Panc1 (cell line): ENCODE data around the gene PSTPIP1. TPM values are rescaled to one million over a fixed set of nuclear protein-coding genes. Genes with fewer than 3 reads are reported as not detected.

Source experiments
- ATAC-seq: fragments of 200-7000 bp; cut with Tn5 transposase; 2 replicates; pipeline ENCODE4 v1.9.1; 2020; ENCODE audit warnings: mild to moderate bottlenecking, moderate library complexity
- BruUV-seq: library from RNA; stranded (reverse); fragments of 400-500 nt; replicated peaks from 2 replicates; lab custom pipeline; 2021; lab: Mats Ljungman, UMichigan
- CTCF ChIA-PET: fragments of 300-600 bp; sonication (Branson Sonifier 250); formaldehyde crosslinking; loops from one replicate; lab custom pipeline; 2022; ENCODE audit warnings: antibody characterized with exemption; lab: Charles Lee
- POLR2A ChIA-PET: fragments of 300-600 bp; sonication (Branson Sonifier 250); formaldehyde crosslinking; loops from one replicate; lab custom pipeline; 2022; ENCODE audit warnings: antibody characterized with exemption; lab: Charles Lee
- DNase-seq: peaks from one replicate; pipeline ENCODE4 v3.0.0-alpha.2; 2010; ENCODE audit warnings: low read depth, low spot score
- H3K27ac ChIP-seq: 2 replicates; pipeline ENCODE4 v1.5.1; 2011; ENCODE audit warnings: mild to moderate bottlenecking, low read length, inconsistent platforms
- H3K27me3 ChIP-seq: fragments of 200-500 bp; sonication (Bioruptor generic); 2 replicates; pipeline ENCODE4 v1.6.0; 2014; ENCODE audit warnings: low read length, inconsistent platforms; ENCODE audit not compliant: control insufficient read depth, insufficient read depth
- H3K36me3 ChIP-seq: fragments of 200-500 bp; sonication (Bioruptor generic); 2 replicates; pipeline ENCODE4 v1.5.1; 2014; ENCODE audit warnings: inconsistent platforms, mild to moderate bottlenecking, low read length, moderate library complexity; ENCODE audit not compliant: control insufficient read depth, insufficient read depth
- H3K4me1 ChIP-seq: 2 replicates; pipeline ENCODE4 v1.5.1; 2011; ENCODE audit warnings: inconsistent platforms, mild to moderate bottlenecking, low read length, moderate library complexity; ENCODE audit not compliant: control insufficient read depth, insufficient read depth
- H3K4me3 ChIP-seq, 2 experiments: 2 replicates each; pipeline ENCODE4 v1.5.1; 2011 to 2012; ENCODE audit warnings: low read depth in 2 of 2, low read length in 2 of 2, mild to moderate bottlenecking in 2 of 2, inconsistent platforms in 1 of 2, moderate library complexity in 1 of 2
- H3K9me3 ChIP-seq: fragments of 200-500 bp; sonication (Bioruptor generic); 2 replicates; pipeline ENCODE4 v1.5.1; 2014; ENCODE audit warnings: low read depth, mild to moderate bottlenecking, inconsistent platforms, low read length, moderate library complexity; ENCODE audit not compliant: control insufficient read depth, insufficient read depth
- CTCF ChIP-seq: fragments of 450-650 bp; IDR thresholded peaks from 2 replicates; pipeline ENCODE4 v1.5.1; 2017; ENCODE audit warnings: mild to moderate bottlenecking
- POLR2AphosphoS5 ChIP-seq: IDR thresholded peaks from 2 replicates; pipeline ENCODE4 v1.6.1; 2012; ENCODE audit warnings: mild to moderate bottlenecking, low read depth, low read length, moderate library complexity
- REST ChIP-seq, 2 experiments: IDR thresholded peaks; 2 replicates each; pipeline ENCODE4 v1.6.1; 2011 to 2012; ENCODE audit warnings: low read depth in 2 of 2, control low read depth in 1 of 2, low read length in 1 of 2, mild to moderate bottlenecking in 1 of 2, moderate library complexity in 1 of 2; ENCODE audit not compliant: insufficient read depth in 1 of 2
- SIN3A ChIP-seq: IDR thresholded peaks from 2 replicates; pipeline ENCODE4 v1.6.1; 2012; ENCODE audit warnings: low read depth, mild to moderate bottlenecking, low read length, moderate library complexity, borderline replicate concordance; ENCODE audit not compliant: insufficient read depth
- TCF7L2 ChIP-seq: IDR thresholded peaks from 2 replicates; pipeline ENCODE4 v1.6.1; 2011; ENCODE audit warnings: mild to moderate bottlenecking, low read depth, low read length, inconsistent platforms
- in situ Hi-C: cut with HindIII; loops from 2 replicates; pipeline ENCODE4 v1.10.0; 2016; ENCODE audit warnings: low sequenced_read_pairs, low pct_unique_long_range_greater_than_20kb
- intact Hi-C: fragments of 100-400 bp; cut with micrococcal nuclease; formaldehyde crosslinking; loops from one replicate; pipeline ENCODE4 v1.10.0; 2022; ENCODE audit not compliant: unreplicated experiment
- total RNA-seq: library from RNA; stranded (reverse); gene quantifications from one replicate; pipeline ENCODE4 v1.2.1, GENCODE V29; 2021; ENCODE audit not compliant: unreplicated experiment

Gene PSTPIP1
- total RNA-seq, 1 experiment from 2014 or later, result 0.46 TPM

- in situ Hi-C loops (no loop called here), intact Hi-C loops (no loop called here)
- no peak for ATAC-seq
- DNase-seq, result no peak
- TF ChIP-seq CTCF, result no peak
- no peak for TF ChIP-seq REST (IDR thresholded peaks at IDR 0.05; ENCODE audit: insufficient read depth in 1 of 2, low read depth in 2 of 2, low read length in 1 of 2)
- TF ChIP-seq TCF7L2, result no peak
- TF ChIP-seq SIN3A, result no peak
- no peak for TF ChIP-seq POLR2AphosphoS5
- Histone ChIP-seq H3K4me3 (no peak overlapping the region), H3K27ac (no peak overlapping the region), H3K27me3 (no peaks in the 10 kb centered on the region), H3K4me1 (no peaks in the 10 kb centered on the region), H3K36me3 (no peaks in the 10 kb centered on the region), H3K9me3 (no peaks in the 10 kb centered on the region)
- ChIA-PET CTCF (no interaction called here), POLR2A (no interaction called here)
- no TSS peak for BruUV-seq
These were observed 14.9 kb upstream of the PSTPIP1 start for GRCh38 chr15:76979996-76980520.

GRCh38 chr15:76982356-76982755 is 12.6 kb upstream of the PSTPIP1 start:
- CTCF ChIA-PET, result no interaction called here
- POLR2A ChIA-PET, result no interaction called here
- Histone ChIP-seq H3K4me3 (no peak overlapping the region), H3K9me3 (no peaks in the 10 kb centered on the region), H3K36me3 (no peaks in the 10 kb centered on the region), H3K27ac (no peak overlapping the region), H3K27me3 (no peaks in the 10 kb centered on the region; the same call in 1 of the 2 replicates), H3K4me1 (no peaks in the 10 kb centered on the region)
- no peak for TF ChIP-seq REST (IDR thresholded peaks at IDR 0.05; ENCODE audit: insufficient read depth in 1 of 2, low read depth in 2 of 2, low read length in 1 of 2)
- no peak for TF ChIP-seq TCF7L2
- TF ChIP-seq CTCF, result no peak
- no peak for TF ChIP-seq SIN3A
- TF ChIP-seq POLR2AphosphoS5, result no peak
- DNase-seq (no peak), ATAC-seq (no peak)
- intact Hi-C loops (no loop called here), in situ Hi-C loops (no loop called here)
- BruUV-seq, result no TSS peak
